GM23338 (cell line): ENCODE data around the gene PERCC1. TPM values are rescaled to one million over a fixed set of nuclear protein-coding genes. Genes with fewer than 3 reads are reported as not detected.

Experiments used
- ATAC-seq: fragments of 200-7000 bp; cut with Tn5 transposase; 3 replicates; pipeline ENCODE4 v1.9.1; 2020
- DNase-seq: peaks from one replicate; pipeline ENCODE4 v3.0.0-alpha.2; 2015; ENCODE audit warnings: low spot score
- H2AFZ ChIP-seq: fragments of 200-600 bp; sonication (generic); 2 replicates; pipeline ENCODE4 v1.8.0; 2016; ENCODE audit warnings: antibody characterized with exemption, mild to moderate bottlenecking, moderate library complexity
- H3F3A ChIP-seq: fragments of 200-600 bp; sonication (generic); replicated peaks from 2 replicates; pipeline ENCODE4 v1.8.0; 2017; ENCODE audit warnings: antibody characterized with exemption, mixed run types, low read depth
- H3K27ac ChIP-seq: fragments of 200-600 bp; sonication (generic); 2 replicates; pipeline ENCODE4 v1.6.1; 2016; ENCODE audit warnings: low read depth
- H3K27me3 ChIP-seq: fragments of 200-600 bp; sonication (generic); 2 replicates; pipeline ENCODE4 v1.8.0; 2016; ENCODE audit warnings: mild to moderate bottlenecking, mixed run types, moderate library complexity; ENCODE audit not compliant: insufficient read depth
- H3K36me3 ChIP-seq: fragments of 200-600 bp; sonication (generic); 2 replicates; pipeline ENCODE4 v1.8.0; 2016; ENCODE audit warnings: mild to moderate bottlenecking; ENCODE audit not compliant: insufficient read depth
- H3K4me1 ChIP-seq: fragments of 200-600 bp; sonication (generic); 2 replicates; pipeline ENCODE4 v1.8.0; 2016; ENCODE audit warnings: mild to moderate bottlenecking, moderate library complexity; ENCODE audit not compliant: insufficient read depth
- H3K4me2 ChIP-seq: fragments of 200-600 bp; sonication (generic); 2 replicates; pipeline ENCODE4 v1.7.1; 2017; ENCODE audit warnings: mixed run types
- H3K4me3 ChIP-seq: fragments of 200-600 bp; sonication (generic); 2 replicates; pipeline ENCODE4 v1.6.1; 2016; ENCODE audit warnings: mixed run types
- H3K79me2 ChIP-seq: fragments of 200-600 bp; sonication (generic); replicated peaks from 2 replicates; pipeline ENCODE4 v1.8.0; 2017; ENCODE audit warnings: mild to moderate bottlenecking; ENCODE audit not compliant: insufficient read depth
- H3K9me2 ChIP-seq: fragments of 200-600 bp; sonication (generic); 2 replicates; pipeline ENCODE4 v1.8.0; 2017; ENCODE audit not compliant: insufficient read depth
- H4K20me1 ChIP-seq: fragments of 200-600 bp; sonication (generic); replicated peaks from 2 replicates; pipeline ENCODE4 v1.8.0; 2017; ENCODE audit warnings: mild to moderate bottlenecking; ENCODE audit not compliant: insufficient read depth
- H3K27ac Mint-ChIP-seq: 2 replicates; pipeline ENCODE4 v1.8.0; 2020; ENCODE audit warnings: inconsistent platforms, mild to moderate bottlenecking, moderate library complexity, mixed read lengths
- H3K27me3 Mint-ChIP-seq: 3 replicates; pipeline ENCODE4 v1.8.0; 2022; ENCODE audit warnings: low read depth, mild to moderate bottlenecking, moderate library complexity, mixed read lengths, inconsistent platforms; ENCODE audit not compliant: insufficient read depth, poor library complexity
- H3K36me3 Mint-ChIP-seq: 3 replicates; pipeline ENCODE4 v1.8.0; 2021; ENCODE audit warnings: low read depth, mild to moderate bottlenecking, inconsistent platforms, moderate library complexity, mixed read lengths
- H3K4me1 Mint-ChIP-seq: 3 replicates; pipeline ENCODE4 v1.8.0; 2020; ENCODE audit warnings: mild to moderate bottlenecking, inconsistent platforms, mixed read lengths
- H3K4me3 Mint-ChIP-seq: 3 replicates; pipeline ENCODE4 v1.8.0; 2021; ENCODE audit warnings: moderate library complexity, mild to moderate bottlenecking, inconsistent platforms, mixed read lengths
- H3K9me3 Mint-ChIP-seq: 3 replicates; pipeline ENCODE4 v1.8.0; 2020; ENCODE audit warnings: moderate library complexity, mild to moderate bottlenecking, inconsistent platforms, mixed read lengths
- CREB1 ChIP-seq: fragments of 250-450 bp; sonication (Bioruptor Pico); IDR thresholded peaks from 2 replicates; pipeline ENCODE4 v1.5.0; 2020; ENCODE audit warnings: low read depth, mild to moderate bottlenecking, moderate library complexity
- EZH2 ChIP-seq: fragments of 200-600 bp; sonication (generic); IDR thresholded peaks from one replicate; pipeline ENCODE4 v1.8.0; 2017; ENCODE audit warnings: antibody characterized with exemption, mild to moderate bottlenecking, low read depth; ENCODE audit not compliant: unreplicated experiment
- EZH2phosphoT487 ChIP-seq: fragments of 200-600 bp; sonication (generic); IDR thresholded peaks from one replicate; pipeline ENCODE4 v1.8.1; 2018; ENCODE audit warnings: antibody characterized with exemption; ENCODE audit not compliant: unreplicated experiment
- JUNB ChIP-seq: IDR thresholded peaks from one replicate; pipeline ENCODE4 v1.6.1; 2016; ENCODE audit warnings: antibody characterized with exemption; ENCODE audit not compliant: unreplicated experiment
- NANOG ChIP-seq: IDR thresholded peaks from 2 replicates; pipeline ENCODE4 v1.6.1; 2016; ENCODE audit warnings: antibody characterized with exemption, borderline replicate concordance
- POLR2AphosphoS5 ChIP-seq: IDR thresholded peaks from 2 replicates; pipeline ENCODE4 v1.6.1; 2016; ENCODE audit warnings: antibody characterized with exemption, low read depth
- REST ChIP-seq: IDR thresholded peaks from one replicate; pipeline ENCODE4 v1.6.1; 2018; ENCODE audit warnings: antibody characterized with exemption; ENCODE audit not compliant: unreplicated experiment
- STAT1 ChIP-seq: IDR thresholded peaks from one replicate; pipeline ENCODE4 v1.6.1; 2016; ENCODE audit warnings: antibody characterized with exemption; ENCODE audit not compliant: unreplicated experiment
- ZNF114 ChIP-seq: fragments of 250-450 bp; sonication (Bioruptor Pico); IDR thresholded peaks from 2 replicates; pipeline ENCODE4 v1.5.0; 2020; ENCODE audit warnings: mild to moderate bottlenecking, moderate library complexity
- ZNF331 ChIP-seq: fragments of 250-450 bp; sonication (Bioruptor Pico); IDR thresholded peaks from 2 replicates; pipeline ENCODE4 v1.5.0; 2020; ENCODE audit warnings: low read depth, mild to moderate bottlenecking, moderate library complexity
- polyA plus RNA-seq: library from polyadenylated mRNA; unstranded; fragments of >200 nt; fragmentation: Nextera tagmentation; extraction: Ambion mirVana; gene quantifications from 2 replicates; pipeline ENCODE4 v1.2.1, GENCODE V29; 2016
- total RNA-seq: library from RNA; depleted of rRNA; stranded (reverse); fragments of >200 nt; shearing (Covaris generic); gene quantifications from 2 replicates; pipeline ENCODE4 v1.2.3, GENCODE V29; 2014
- TF ChIP-seq, protein P1 (sequence below): IDR thresholded peaks from 2 replicates; pipeline ENCODE4 v1.6.1; 2016; ENCODE audit warnings: antibody characterized with exemption
- TF ChIP-seq, protein P2 (sequence below): fragments of 250-450 bp; sonication (Bioruptor Pico); IDR thresholded peaks from 2 replicates; pipeline ENCODE4 v1.5.0; 2020; ENCODE audit warnings: mild to moderate bottlenecking, moderate library complexity
- TF ChIP-seq, protein P3 (sequence below), 2 experiments: fragments of 200-600 bp in 1 of 2; sonication (generic) in 1 of 2; conservative IDR thresholded peaks; 2 replicates each; pipeline versions ENCODE4 v1.5.1 to v1.6.1; 2016 to 2017; ENCODE audit warnings: antibody characterized with exemption in 2 of 2, low read depth in 2 of 2, mild to moderate bottlenecking in 2 of 2, moderate library complexity in 1 of 2

PERCC1 gene
- total and polyA plus RNA-seq, 2 experiments from 2014 or later: not detected

- Mint-ChIP-seq H3K4me3 (no peak overlapping the region), H3K4me1 (0 out of 3 replicates have a peak, but pooled peaks cover 2% of the 10 kb centered on the region), H3K27ac (no peak overlapping the region), H3K27me3 (peaks cover 8% of the 10 kb centered on the region), H3K36me3 (no peaks in the 10 kb centered on the region), H3K9me3 (no peaks in the 10 kb centered on the region)
- no peak overlapping the region for H3K4me2 ChIP-seq
- no peak overlapping the region for H3K27ac ChIP-seq
- TF ChIP-seq NANOG (no peak), CREB1 (CRISPR knock-in tag) (no peak), EZH2phosphoT487 (no peak), POLR2AphosphoS5 (no peak), STAT1 (no peak), ZNF331 (CRISPR knock-in tag) (no peak), REST (no peak), JUNB (no peak), ZNF114 (no peak), EZH2 (no peak)
- TF ChIP-seq, protein P1, sequence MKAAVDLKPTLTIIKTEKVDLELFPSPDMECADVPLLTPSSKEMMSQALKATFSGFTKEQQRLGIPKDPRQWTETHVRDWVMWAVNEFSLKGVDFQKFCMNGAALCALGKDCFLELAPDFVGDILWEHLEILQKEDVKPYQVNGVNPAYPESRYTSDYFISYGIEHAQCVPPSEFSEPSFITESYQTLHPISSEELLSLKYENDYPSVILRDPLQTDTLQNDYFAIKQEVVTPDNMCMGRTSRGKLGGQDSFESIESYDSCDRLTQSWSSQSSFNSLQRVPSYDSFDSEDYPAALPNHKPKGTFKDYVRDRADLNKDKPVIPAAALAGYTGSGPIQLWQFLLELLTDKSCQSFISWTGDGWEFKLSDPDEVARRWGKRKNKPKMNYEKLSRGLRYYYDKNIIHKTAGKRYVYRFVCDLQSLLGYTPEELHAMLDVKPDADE: no peak
- TF ChIP-seq, protein P2, sequence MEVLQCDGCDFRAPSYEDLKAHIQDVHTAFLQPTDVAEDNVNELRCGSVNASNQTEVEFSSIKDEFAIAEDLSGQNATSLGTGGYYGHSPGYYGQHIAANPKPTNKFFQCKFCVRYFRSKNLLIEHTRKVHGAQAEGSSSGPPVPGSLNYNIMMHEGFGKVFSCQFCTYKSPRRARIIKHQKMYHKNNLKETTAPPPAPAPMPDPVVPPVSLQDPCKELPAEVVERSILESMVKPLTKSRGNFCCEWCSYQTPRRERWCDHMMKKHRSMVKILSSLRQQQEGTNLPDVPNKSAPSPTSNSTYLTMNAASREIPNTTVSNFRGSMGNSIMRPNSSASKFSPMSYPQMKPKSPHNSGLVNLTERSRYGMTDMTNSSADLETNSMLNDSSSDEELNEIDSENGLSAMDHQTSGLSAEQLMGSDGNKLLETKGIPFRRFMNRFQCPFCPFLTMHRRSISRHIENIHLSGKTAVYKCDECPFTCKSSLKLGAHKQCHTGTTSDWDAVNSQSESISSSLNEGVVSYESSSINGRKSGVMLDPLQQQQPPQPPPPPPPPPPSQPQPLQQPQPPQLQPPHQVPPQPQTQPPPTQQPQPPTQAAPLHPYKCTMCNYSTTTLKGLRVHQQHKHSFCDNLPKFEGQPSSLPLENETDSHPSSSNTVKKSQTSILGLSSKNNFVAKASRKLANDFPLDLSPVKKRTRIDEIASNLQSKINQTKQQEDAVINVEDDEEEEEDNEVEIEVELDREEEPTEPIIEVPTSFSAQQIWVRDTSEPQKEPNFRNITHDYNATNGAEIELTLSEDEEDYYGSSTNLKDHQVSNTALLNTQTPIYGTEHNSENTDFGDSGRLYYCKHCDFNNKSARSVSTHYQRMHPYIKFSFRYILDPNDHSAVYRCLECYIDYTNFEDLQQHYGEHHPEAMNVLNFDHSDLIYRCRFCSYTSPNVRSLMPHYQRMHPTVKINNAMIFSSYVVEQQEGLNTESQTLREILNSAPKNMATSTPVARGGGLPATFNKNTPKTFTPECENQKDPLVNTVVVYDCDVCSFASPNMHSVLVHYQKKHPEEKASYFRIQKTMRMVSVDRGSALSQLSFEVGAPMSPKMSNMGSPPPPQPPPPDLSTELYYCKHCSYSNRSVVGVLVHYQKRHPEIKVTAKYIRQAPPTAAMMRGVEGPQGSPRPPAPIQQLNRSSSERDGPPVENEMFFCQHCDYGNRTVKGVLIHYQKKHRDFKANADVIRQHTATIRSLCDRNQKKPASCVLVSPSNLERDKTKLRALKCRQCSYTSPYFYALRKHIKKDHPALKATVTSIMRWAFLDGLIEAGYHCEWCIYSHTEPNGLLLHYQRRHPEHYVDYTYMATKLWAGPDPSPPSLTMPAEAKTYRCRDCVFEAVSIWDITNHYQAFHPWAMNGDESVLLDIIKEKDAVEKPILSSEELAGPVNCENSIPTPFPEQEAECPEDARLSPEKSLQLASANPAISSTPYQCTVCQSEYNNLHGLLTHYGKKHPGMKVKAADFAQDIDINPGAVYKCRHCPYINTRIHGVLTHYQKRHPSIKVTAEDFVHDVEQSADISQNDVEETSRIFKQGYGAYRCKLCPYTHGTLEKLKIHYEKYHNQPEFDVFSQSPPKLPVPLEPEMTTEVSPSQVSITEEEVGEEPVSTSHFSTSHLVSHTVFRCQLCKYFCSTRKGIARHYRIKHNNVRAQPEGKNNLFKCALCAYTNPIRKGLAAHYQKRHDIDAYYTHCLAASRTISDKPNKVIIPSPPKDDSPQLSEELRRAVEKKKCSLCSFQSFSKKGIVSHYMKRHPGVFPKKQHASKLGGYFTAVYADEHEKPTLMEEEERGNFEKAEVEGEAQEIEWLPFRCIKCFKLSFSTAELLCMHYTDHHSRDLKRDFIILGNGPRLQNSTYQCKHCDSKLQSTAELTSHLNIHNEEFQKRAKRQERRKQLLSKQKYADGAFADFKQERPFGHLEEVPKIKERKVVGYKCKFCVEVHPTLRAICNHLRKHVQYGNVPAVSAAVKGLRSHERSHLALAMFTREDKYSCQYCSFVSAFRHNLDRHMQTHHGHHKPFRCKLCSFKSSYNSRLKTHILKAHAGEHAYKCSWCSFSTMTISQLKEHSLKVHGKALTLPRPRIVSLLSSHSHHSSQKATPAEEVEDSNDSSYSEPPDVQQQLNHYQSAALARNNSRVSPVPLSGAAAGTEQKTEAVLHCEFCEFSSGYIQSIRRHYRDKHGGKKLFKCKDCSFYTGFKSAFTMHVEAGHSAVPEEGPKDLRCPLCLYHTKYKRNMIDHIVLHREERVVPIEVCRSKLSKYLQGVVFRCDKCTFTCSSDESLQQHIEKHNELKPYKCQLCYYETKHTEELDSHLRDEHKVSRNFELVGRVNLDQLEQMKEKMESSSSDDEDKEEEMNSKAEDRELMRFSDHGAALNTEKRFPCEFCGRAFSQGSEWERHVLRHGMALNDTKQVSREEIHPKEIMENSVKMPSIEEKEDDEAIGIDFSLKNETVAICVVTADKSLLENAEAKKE (CRISPR knock-in tag): no peak
- TF ChIP-seq, protein P3, sequence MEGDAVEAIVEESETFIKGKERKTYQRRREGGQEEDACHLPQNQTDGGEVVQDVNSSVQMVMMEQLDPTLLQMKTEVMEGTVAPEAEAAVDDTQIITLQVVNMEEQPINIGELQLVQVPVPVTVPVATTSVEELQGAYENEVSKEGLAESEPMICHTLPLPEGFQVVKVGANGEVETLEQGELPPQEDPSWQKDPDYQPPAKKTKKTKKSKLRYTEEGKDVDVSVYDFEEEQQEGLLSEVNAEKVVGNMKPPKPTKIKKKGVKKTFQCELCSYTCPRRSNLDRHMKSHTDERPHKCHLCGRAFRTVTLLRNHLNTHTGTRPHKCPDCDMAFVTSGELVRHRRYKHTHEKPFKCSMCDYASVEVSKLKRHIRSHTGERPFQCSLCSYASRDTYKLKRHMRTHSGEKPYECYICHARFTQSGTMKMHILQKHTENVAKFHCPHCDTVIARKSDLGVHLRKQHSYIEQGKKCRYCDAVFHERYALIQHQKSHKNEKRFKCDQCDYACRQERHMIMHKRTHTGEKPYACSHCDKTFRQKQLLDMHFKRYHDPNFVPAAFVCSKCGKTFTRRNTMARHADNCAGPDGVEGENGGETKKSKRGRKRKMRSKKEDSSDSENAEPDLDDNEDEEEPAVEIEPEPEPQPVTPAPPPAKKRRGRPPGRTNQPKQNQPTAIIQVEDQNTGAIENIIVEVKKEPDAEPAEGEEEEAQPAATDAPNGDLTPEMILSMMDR (conservative IDR thresholded peaks at IDR 0.05; ENCODE audit: low read depth in 2 of 2): no peak
- H3K4me3 ChIP-seq: no peak overlapping the region
- H3F3A ChIP-seq: 0 out of 2 replicates have a peak, but pooled peaks cover 4% of the 10 kb centered on the region
- peaks cover 7% of the 10 kb centered on the region; the same call in 1 of the 2 replicates for H3K4me1 ChIP-seq
- H3K9me2 ChIP-seq: no peaks in the 10 kb centered on the region
- H3K27me3 ChIP-seq: no peaks in the 10 kb centered on the region
- peaks cover 14% of the 10 kb centered on the region for H3K79me2 ChIP-seq
- DNase-seq (no peak), ATAC-seq (no peak)
- no peak overlapping the region for H2AFZ ChIP-seq
- H4K20me1 ChIP-seq: no peaks in the 10 kb centered on the region
- no peaks in the 10 kb centered on the region for H3K36me3 ChIP-seq
Measured at GRCh38 chr16:1424028-1424427, 6.8 kb upstream of the PERCC1 start.
